DMS 273 (cell line): ENCODE data around the gene C17orf75.
A peak's percentile ranks its signal among the peaks of the same experiment; 100 is the strongest.
"Not testable (repeated sequence)": the region's sequence is repeated elsewhere in the genome, so short reads cannot be mapped to it uniquely, and the experiment has no call there.

Source experiments
- DNase-seq: peaks from one replicate; lab custom pipeline; 2025; ENCODE audit not compliant: unreplicated experiment; lab: John Stamatoyannopoulos, UW

Gene C17orf75

DNA sequence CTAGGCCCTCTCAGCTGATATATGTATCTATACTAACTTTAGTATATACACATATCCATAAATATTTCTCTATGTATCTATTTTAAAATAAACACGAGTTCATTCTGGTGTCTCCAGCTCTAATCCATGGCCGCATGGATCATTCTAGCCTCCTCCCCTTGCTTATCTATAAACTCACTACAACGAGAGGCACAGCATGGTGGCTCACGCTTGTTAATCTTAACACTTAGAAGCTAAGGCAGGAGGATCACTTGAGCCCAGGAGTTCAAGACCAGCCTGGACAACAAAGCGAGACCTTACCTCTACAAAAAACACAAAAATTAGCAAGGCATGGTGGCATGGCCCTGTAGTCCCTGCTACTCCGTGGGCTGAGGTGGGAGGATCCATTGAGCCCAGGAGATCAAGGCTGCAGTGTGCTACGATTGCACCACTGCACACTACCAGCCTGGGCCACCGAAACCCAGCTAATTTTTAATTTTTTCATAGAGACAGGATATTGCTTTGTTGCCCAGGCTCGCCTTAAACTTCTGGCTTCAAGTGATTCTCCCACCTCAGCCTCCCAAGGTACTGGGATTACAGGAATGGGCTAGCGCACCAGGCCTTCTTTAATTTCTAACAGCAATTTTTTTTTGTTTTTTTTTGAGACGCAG is 4.1 kb upstream of the C17orf75 start:
- DNase-seq = no peak

DNA sequence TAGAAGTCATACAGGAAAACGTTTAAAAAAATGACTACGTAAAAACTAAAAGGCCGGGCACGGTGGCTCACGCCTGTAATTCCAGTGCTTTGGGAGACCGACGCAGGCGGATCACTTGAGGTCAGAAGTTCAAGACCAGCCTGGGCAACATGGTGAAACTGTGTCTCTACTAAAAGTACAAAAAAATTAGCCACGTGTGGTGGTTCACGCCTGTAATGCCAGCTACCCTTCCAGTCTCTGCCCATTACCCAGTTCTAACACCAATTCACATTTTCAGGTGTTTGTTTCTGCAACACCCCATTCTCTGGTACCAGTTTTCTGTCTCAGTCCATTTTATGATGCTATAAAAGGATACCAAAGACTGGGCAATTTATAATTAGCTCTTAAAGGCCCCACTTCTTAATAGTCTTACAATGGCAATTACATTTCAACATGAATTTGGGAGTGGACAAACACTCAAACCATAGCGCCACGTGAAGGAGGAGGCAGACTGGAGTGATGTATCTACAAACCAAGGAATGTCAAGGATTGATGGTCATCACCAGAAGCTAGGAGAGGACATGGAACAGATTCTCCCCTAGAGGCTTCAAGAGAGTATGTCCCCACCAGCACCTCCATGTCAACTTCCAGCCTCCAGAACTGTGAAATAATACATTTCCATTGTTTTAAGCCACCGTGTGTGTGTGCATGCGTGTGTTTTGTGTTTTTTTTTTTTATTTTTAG is 791 bp upstream of the C17orf75 start:
- no peak for DNase-seq

DNA sequence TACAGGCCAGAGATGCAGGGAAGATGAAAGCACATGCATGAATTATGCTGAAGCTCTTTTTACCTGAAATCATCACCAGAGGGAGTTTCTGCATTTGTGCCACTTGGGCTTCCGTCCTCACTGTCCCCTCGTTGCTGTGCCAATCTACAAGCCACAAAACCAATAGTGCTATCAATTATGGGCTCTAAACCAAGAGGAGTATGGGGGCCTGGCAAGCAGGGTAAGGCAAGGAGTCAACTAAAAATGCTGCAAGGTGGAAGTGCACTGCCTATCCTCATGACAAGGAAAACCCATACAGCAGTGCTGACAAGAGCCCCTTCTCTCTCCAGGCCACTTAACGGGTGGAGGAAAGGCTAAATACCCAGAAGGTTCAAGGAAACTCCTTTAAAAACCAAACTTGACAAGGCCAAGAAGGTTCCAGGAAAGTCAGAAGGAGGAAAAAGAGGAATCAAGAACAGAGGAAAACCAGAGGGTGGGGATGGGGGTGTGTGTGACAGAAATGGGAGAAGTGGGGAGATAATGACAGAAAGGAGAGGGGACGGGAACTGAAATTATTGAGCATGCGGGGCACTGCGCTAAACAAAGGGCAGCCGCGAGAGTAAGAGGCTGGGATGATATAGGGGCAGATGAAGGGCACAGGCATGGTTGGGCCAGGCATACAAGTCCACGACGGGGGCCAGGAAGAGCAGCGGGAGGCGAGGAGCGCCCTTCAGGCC is 674 bp downstream of the C17orf75 start:
- DNase-seq = peak; percentile 41

DNA sequence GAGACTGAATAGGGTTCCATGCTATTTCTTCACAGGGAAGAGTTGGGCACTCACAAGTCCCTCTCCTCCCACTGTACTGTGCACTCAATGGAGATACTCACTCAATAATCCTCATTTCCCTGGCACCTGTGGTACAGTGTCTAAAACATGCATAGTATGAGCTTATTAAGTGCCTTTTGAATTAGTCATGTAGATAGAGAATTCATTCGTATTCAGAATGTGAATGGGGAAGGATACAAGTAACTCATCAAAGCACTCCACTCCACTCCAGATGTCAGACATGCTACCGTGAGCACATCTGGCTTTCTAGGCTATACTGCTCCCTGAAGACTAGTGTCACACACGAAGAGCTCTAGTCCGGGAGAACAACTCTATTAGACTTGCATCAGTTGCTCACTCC is 6.3 kb downstream of the C17orf75 start:
- DNase-seq = no peak

DNA sequence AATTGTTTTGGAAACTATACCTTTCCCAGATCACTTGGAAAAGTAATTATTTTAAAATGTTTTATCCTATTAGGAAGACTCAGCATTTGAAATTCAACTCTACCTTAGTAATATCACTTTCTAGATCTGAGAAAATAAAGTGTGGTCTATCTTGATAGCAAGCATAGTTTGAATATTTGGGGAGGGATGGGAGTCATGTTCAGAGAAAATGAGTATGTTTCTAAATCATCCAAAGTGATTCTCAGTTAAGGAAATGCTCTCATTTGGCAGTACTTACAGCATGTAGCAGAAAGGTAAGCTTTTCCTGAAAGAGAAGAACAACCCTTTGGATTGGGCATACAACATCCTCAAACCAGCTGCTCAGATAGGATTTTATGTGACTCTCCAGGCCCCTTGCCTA is 6.9 kb downstream of the C17orf75 start:
- no peak for DNase-seq

DNA sequence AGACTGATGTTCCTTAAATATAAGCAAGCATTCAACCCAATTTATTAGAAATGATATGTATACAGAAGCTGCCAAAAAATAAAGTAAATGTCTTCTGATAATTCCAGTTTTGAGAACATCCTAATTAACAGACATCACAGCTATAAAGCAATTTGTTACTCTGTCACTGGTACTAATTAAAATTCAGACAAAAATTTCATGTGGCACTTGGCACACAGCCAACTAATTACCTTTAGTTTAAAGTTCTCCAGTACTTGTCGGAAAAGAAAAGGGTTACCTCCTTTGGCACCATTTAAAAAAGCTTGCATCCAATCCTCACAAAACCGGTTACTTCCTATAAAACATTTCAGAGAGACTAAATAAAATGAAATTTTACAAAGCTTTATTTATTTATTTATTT is 8.8 kb downstream of the C17orf75 start:
- DNase-seq = no peak

DNA sequence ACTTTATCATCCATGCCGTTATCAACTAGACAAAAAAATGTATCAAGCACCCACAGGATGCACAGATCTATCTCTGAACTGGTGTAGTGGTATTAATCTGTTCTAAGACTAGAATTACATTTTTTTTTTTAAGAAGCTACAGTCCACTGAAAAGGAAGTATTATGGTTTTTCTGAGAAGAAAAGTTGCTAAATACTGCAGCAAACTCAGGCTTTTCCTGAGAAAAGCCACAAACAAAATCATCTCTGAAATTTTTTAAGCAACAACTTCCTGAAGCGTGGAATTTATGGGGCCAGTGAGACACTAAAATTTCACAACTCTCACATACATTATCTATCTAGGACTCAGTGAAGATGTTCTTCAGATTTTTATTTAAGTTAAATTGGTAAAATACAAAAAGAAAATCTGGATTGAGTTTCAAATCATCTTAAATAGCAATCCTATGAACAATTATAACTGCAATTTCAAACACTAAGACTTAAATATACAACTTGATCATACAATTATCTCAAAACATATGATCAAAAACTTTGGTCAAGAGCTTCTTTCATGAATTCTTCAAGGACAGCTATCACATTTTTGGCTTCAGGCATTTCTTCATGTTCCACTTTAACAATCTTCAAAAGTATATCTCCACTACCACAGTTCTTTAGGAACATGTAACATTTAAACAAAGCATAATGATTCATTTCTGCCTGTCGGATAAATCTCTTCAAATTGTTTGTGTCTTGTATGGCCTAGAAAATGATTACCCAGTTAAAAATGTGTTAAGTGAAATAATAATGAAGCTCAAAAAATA is 10.5 kb downstream of the C17orf75 start:
- DNase-seq = no peak

DNA sequence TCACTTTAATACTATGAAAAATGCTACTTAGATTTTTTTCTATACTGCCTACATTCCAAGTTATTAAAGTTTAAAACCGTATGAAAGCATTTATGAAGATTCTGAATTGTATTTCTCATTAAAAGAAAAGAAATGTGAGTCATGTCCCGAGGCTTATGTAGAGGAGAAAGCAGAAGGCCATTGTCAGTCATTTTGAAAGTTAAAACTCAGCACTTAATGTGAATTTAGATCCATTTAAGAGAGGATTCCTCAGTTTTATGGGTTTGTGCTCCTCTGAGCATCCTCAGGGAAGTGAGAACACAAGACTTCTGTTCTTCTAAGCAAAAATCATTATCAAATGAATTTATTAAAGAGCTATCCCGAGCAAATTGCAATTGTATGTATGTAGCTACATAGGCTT is 11.8 kb downstream of the C17orf75 start:
- no peak for DNase-seq

DNA sequence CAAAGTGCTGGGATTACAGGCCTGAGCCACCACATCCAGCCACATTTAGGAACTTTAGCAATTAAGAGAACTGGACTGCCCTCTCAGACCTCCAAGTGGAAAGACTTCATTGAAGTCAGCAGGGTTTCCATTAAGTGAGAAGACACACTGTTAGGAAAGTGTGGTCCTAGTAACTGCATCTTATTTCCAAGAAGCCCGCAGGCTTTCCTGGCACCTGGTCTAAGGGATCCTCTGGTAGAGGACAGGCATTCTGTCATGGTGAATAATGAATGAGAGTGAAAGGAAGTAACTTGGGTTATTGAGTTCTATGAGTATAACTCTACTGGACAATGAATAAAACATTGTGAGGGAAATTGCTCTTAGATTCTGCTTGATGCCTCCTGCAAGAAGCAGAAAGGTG is 14.1 kb downstream of the C17orf75 start:
- DNase-seq = no peak

DNA sequence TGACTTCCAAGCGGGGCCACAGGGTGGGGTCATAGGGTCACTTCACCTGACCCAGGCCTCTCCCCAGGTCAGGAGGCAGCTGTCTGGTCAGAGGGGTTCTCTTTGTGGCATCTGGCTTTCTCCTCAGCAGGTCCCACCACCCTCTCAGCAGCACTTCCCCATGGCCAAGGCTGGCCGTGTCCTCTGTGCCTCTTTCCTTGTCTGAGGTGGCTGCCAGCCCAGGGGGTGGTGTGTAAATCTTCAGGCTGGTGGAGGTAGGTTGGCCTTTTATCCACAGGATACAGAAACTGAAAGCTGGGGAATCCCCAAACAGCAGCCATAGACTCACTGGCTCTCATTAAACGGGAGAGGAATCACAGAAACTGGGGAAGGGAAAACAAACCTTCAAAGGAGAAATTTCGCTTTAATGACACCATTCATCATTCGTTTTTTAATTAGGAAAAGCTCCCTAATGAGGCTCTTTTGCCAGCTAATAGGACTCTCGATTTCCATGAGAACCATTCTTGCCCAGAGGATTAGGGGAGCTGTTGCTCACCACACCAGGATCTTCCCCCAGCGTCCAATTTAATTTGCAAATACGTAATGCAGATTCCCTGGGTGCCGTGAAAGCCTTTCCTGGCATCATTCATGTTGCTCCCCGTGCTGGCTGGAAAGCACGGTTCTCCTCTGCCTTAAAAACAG is 18.0 kb downstream of the C17orf75 start:
- DNase-seq = peak; percentile 50

DNA sequence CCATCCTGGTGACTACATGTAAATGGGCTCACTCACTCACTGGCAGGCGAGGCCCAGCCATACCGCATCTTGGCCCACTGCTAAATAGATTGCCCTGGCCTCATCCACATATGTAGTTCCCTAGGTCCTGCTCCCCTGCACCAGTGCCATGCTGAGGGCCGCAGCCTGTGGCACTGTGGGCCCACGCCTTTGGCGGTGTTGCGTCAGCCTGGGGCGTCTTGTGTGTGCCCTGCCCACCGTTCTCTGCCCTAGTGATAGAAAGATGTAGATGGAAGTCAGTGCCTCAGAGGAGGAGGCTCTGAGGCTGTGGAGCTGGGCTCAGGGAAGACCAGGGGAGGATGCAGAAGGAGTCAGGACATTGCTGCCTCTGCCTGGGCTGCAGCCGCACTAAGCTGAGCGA is 18.9 kb downstream of the C17orf75 start:
- no peak for DNase-seq

DNA sequence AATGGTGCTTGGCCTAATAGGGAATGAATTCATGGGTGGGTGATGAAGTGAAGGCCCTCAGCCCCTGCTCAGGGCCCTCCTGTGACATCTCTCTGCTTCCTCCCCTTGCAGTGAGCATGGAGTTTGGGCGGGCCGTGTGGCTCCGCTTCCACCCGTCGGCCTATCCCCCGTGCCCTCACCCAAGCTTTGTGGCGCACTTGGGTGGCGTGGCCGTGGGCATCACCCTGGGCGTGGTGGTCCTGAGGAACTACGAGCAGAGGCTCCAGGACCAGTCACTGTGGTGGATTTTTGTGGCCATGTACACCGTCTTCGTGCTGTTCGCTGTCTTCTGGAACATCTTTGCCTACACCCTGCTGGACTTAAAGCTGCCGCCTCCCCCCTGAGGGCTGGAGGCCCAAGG is 21.1 kb downstream of the C17orf75 start:
- no peak for DNase-seq

DNA sequence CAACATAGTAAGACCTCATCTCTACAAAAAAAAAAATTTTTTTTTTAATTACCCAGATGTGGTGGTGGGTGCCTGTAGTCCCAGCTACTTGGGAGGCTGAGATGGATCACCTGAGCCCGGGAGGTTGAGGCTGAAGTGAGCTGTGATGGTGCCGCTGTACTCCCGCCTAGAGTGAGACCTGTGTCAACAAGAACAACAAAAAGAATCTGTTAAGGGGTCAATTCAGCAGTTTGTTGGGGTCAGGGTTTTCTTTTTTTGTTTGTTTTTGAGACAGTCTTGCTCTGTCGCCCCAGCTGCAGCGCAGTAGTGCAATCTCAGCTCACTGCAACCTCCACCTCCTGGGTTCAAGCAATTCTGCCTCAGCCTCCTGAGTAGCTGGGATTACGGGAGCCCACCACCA is 21.9 kb downstream of the C17orf75 start:
- not testable (repeated sequence) for DNase-seq

DNA sequence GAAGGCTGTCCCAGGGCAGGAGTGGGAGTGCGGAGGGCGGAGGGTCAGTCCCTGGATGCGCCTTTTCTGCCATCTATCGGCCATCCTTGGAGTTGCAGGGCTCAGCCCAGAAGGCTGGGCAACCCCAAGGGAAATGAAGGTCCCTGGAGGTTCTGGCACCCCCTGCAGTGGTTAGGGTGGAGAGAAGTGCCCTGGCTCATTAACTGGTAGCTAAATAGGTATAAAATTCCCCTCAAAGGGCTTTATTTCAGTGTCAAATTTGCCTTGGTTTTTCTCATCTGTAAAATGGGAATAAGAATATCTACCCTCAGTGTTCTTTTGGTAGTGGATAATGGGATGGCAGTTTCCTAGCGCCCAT is 22.4 kb downstream of the C17orf75 start:
- peak; percentile 89 for DNase-seq

DNA sequence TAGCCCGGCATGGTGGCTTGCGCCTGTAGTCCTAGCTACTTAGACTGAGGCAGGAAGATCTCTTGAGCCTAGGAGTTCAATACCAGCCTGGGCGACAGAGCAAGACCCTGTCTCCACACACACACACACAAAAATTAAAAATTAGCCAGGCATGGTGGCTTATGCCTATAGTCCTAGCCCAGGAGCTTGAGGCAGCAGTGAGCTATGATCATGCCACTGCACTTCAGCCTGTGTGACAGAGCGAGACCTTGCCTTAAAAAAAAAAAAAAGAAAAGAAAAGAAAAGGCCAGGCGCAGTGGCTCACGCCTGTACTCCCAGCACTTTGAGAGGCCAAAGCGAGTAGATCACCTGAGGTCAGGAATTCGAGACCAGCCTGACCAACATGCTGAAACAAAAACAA is 23.9 kb downstream of the C17orf75 start:
- DNase-seq = no peak

DNA sequence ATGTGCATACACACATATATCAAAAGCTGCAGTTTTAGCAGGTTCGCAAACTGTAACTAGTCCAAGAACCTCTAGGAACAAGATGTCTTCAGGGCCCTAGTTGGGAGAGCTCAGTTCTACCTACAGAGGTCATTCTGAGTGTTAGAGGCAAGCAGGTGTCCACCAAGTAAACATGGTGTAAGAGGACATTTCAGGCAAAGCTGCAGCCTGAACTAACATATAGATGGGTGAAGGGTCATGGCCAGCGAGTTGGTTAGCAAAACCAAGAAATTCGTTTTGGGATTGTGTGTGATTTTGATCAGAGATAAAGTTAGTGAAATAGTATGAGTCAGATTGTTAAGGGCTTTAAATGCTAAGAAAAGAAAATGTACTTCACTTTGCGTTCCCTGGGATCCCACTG is 24.6 kb downstream of the C17orf75 start:
- DNase-seq = no peak

DNA sequence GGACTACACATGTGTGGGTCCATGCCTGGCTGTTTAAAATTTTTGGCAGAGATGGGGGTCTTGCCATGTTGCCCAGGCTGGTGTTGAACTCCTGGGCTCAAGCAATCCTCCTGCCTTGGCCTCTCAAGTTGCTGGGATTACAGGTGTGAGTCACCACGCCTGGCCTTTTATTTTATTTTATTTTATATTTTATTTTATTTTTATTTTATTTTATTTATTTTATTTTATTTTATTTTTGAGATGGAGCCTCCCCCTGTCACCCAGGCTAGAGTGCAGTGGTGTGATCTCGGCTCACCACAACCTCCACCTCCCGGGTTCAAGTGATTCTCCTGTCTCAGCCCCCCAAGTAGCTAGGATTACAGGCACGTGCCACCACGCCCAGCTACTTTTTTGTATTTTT is 25.3 kb downstream of the C17orf75 start:
- DNase-seq = not testable (repeated sequence)

DNA sequence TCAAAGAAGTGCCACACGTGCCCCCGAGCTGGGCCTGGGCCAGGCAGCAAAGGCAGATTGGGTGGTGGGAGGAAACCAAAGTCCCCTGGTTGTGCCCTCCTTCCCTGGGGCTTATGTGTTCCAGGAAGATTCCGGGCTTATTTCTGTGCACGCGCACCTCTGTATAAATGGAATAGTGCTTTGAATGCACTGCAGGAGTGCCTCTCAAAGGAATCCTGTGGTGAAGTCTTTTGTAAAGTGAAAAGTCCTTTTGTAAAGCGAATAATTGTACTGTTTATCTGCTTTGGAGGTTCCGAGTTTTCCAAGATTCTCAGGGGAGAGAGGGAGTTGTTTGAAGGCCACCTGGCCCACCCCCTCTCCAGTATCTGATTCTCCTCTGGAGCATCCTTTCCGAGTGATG is 26.8 kb downstream of the C17orf75 start:
- DNase-seq = no peak

DNA sequence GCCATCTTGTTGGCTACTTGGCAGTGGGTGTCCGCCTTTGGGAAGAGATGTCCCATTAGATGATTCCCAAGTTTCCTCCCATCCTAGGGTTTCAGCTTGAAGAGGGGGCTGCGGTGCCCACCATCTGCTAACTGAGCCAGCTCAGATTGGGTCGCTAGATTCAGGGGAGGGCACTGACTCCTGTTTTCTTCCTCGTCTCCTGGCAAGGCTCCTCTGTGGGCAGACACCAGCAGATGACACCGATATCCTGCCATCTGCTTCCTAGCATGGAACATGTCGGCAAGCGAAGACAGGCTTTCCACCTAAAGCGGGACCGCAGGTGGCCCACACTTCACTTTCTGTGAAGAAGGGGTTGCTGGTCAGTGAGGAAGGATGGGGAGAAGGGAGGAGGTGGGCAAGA is 27.3 kb downstream of the C17orf75 start:
- DNase-seq = peak; percentile 83

DNA sequence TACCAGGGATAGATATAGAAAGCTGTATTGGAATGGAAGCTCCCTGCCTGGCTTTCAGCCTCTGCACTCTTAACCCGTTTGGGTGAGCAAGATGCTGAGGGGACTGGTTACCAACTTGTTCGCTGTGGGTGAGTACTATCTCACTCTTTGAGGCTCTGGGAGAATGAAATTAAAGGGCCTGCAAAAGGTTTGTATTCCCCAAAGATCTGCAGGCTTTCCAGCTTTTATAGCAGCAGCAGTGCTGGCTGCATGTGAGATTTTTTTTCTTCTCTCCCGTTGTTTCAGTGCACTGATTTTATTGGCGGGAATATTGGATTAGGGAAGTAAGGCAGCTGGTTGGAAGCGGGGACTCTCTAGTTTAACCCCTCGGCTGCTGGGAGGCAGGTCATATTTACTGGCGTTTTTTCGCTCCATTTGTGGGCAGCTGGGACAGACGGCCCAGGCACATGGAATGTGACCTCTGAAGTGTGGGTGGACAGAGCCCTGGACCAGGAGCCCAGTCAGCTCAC is 30.9 kb downstream of the C17orf75 start:
- peak; percentile 85 for DNase-seq

DNA sequence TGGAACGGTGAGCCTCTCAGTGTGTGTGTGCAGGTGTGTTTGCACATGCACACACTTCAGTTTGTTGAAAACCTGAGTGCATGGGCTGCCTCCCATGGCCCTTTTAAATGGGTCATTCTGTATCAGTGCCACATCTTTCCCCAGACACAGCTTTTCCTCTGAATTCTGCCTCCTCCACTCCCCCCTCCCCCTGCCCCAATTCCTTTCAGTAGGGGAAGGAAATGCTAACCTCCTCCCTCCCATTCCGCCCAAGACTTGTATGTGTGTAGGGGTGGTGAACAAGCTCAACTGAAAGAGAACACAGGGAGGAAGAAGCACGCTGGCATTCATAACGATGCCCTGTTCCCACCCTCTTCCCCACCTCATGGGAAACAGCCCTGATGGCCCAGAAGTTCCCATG is 34.3 kb downstream of the C17orf75 start:
- DNase-seq = no peak
